ENCODE results near the gene COX4I2. TPM values are rescaled to one million over a fixed set of nuclear protein-coding genes. Genes with fewer than 3 reads are reported as not detected.
A peak's percentile ranks its signal among the peaks of the same experiment; 100 is the strongest.

The COX4I2 gene
- total RNA-seq, 1 donor from 2014 or later, result not detected

DNA sequence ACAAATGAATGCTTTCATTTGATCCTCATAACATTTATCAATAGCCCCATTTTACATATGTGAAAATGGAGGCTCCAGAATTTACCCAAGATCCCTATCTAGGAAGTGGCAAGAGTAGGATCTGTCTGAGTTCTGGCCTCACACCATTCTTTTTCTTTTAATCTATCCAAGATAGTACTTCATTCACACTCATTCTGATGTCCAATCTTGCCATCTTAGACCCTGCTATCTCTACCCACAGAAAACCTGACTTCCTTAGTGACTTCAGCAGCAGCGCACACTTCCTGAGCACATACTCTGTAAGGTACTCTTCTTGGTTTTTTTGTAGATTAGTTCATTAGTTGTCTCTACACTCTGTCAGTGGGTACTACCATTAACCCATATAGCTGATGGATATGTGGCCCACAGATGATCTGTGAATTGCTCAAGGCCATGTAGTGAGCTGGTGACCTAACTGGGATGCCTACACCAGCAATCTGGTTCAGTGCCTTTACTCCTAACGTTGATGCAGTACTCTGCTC is 36.3 kb downstream of the COX4I2 start:
- ATAC-seq, result no peak

GRCh38 chr20:31674895-31675827 is 37.4 kb downstream of the COX4I2 start:
- peak; percentile 65 for DNase-seq (ENCODE audit: low spot score)
- peak; percentile 52 for ATAC-seq

More for the DNA sequence above, 36.3 kb downstream of the COX4I2 start:
- no peak for DNase-seq (ENCODE audit: low spot score)

GRCh38 chr20:31675828-31676608 is 38.3 kb downstream of the COX4I2 start:
- DNase-seq (ENCODE audit: low spot score), result no peak
- no peak for ATAC-seq

GRCh38 chr20:31676609-31676989 is 38.9 kb downstream of the COX4I2 start:
- DNase-seq (ENCODE audit: low spot score) (no peak), ATAC-seq (no peak)

DNA sequence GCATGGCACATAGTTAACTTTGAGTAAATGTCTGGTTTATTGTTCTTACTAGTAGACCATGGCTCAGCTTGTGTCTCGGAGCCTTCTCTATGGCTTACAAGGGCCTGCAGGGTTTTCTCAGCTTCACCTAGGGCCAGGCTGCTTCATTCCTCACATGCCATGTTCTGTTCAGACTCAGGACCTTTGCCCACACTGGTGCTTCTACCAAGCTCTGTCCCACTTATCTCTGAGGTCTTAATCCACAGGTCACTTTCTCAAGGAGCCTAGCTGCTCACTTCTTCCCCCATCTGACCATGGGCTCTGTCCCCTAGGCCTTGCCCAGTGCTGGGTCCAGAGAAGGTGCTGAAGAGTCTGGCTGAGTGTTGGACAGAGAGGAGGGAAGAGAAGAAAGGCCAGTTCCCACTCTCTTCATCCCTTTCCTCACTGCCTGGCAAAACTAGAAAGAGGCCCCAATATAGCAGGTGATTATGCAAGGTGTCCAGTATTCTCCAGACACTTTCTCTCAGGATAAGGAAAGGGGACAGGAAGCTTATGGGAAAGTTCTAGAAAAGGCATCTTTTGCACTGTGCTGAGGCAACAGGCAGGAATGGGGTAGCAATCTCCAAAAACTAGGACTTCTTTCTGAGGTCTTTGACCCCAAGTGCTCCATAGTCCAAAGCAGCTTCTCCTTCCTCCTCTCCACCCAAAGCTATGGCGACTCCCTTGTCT is 40.0 kb downstream of the COX4I2 start:
- ATAC-seq, result no peak
- DNase-seq (ENCODE audit: low spot score), result no peak

- DNase-seq (ENCODE audit: low spot score), result no peak
- peak; percentile 36 for ATAC-seq
These were observed 41.0 kb downstream of the COX4I2 start for GRCh38 chr20:31678389-31679356.

- peak; percentile 32 for ATAC-seq
- no peak for DNase-seq (ENCODE audit: low spot score)
These were observed 41.9 kb downstream of the COX4I2 start for GRCh38 chr20:31679357-31680285.

GRCh38 chr20:31680286-31681127 is 42.8 kb downstream of the COX4I2 start:
- DNase-seq (ENCODE audit: low spot score) (no peak), ATAC-seq (no peak)

GRCh38 chr20:31681128-31681727 is 43.5 kb downstream of the COX4I2 start:
- no peak for ATAC-seq
- DNase-seq (ENCODE audit: low spot score), result no peak

DNA sequence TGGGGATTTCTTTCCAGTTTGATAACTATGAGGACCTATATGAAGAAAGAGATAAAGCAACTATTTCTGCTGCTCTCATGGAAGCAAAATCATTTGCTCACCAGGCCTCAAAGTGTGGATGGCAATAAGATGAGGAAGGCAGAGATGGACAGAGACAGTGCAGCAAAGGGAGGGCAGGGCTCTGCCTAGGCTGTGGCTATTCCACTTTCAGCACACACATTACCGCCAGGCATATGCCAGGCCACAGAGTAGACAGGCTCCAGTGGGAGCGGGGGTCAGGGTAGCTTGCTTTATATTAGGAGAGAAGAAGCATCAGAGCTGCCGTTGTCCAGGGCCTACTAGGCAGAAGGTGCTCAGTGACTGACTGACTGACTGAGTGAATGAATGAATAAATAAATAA is 44.1 kb downstream of the COX4I2 start:
- no peak for ATAC-seq
- no peak for DNase-seq (ENCODE audit: low spot score)

DNA sequence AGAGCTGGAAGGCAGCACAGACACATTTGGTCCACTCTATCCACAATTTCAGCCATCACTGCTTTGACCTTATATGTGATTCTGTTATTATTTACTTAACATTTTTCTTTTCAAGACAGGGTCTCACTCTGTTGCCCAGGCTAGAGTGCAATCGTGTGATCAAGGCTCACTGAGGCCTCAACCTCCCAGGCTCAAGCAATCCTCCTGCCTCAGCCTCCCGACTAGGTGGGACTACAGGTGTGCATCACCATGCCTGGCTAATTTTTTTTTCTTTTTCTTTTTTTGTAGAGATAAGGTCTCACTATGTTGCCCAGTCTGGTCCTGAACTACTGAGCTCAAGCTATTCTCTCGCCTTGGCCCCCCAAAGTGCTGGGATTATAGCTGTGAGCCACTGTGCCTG is 44.6 kb downstream of the COX4I2 start:
- no peak for DNase-seq (ENCODE audit: low spot score)
- no peak for ATAC-seq

DNA sequence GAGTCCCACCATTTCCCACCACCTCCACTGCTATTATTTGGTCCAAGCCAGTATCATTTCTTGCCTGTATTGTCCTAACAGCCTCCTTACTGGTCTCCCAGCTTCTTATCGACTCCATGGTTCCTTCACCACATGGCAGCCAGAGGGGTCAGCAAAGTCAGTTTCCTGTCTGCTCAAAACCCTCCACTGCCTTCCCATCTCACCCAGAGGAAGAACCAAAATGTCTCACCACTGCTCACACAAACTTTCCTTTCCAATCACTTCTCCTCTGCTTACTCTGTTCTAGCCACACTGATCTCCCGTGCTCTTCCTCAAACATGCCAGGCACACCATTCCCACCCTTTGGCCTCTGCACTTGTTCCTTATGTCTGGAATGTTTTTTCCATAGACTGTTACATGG is 45.2 kb downstream of the COX4I2 start:
- no peak for DNase-seq (ENCODE audit: low spot score)
- ATAC-seq, result no peak

- ATAC-seq (peak; percentile 31), DNase-seq (ENCODE audit: low spot score) (no peak)
These were observed 46.7 kb downstream of the COX4I2 start for GRCh38 chr20:31684153-31685015.

- DNase-seq (ENCODE audit: low spot score) (no peak), ATAC-seq (no peak)
These were observed 48.3 kb downstream of the COX4I2 start for GRCh38 chr20:31685853-31686643.

DNA sequence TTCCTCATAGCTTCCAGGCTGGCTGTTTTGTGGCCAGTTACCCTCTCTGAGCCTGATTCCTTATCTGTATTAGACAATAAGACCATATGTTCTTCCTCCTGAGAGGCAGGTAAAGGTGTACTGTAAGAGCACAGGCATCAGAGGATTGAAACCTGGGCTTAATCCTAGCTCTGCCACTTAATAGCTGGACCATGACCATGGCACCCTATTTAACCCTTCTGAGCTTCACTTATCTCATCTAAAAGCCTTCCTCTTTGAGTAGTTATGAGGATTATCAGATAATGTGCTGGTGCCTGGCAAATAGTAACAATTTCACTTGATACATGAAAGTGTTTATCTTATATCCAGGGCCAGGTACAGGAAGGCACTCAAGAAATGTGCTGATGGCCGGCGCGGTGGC is 50.1 kb downstream of the COX4I2 start:
- no peak for DNase-seq (ENCODE audit: low spot score)
- no peak for ATAC-seq

DNA sequence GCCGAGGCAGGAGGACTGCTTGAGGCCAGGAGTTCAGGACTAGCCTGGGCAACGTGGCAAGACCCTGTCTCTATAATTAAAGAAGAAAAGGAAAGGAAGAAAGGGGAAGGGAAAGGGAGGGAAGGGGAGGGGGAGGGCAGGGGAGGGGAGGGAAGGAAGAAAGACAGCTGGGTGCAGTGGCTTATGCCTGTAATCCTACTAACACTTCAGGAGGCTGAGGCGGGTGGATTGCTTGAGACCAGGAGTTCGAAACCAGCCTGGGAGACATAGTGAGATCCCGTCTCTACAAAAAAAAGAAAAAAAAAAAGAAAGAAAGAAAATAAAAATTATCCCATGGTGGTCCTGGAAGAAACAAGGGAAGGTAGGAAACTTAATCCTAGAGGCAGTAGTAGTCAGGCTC is 51.4 kb downstream of the COX4I2 start:
- ATAC-seq (no peak), DNase-seq (ENCODE audit: low spot score) (no peak)

All from left lobe of liver (tissue), 2 donors.